ACC112 (cell line): ENCODE measurements around the gene PFAS.
A peak's percentile ranks its signal among the peaks of the same experiment; 100 is the strongest.

Experiments used
- H2AFZ ChIP-seq: fragments of 200-600 bp; sonication (generic); one replicate; pipeline ENCODE4 v1.6.0; 2017; ENCODE audit warnings: antibody characterized with exemption, low read length; ENCODE audit not compliant: unreplicated experiment
- H3K27ac ChIP-seq: fragments of 200-600 bp; sonication (generic); 2 replicates; pipeline ENCODE4 v1.5.1; 2014; ENCODE audit warnings: low read depth, mild to moderate bottlenecking, antibody characterized with exemption, low read length, moderate library complexity
- H3K27me3 ChIP-seq: fragments of 200-600 bp; sonication (generic); 2 replicates; pipeline ENCODE4 v1.6.1; 2014; ENCODE audit warnings: mild to moderate bottlenecking, antibody characterized with exemption, low read length, moderate library complexity, mixed read lengths; ENCODE audit not compliant: insufficient read depth
- H3K36me3 ChIP-seq: fragments of 200-600 bp; sonication (generic); 2 replicates; pipeline ENCODE4 v1.6.1; 2016; ENCODE audit warnings: mild to moderate bottlenecking, antibody characterized with exemption, low read length, moderate library complexity, mixed read lengths; ENCODE audit not compliant: insufficient read depth
- H3K4me1 ChIP-seq: fragments of 200-600 bp; sonication (generic); one replicate; pipeline ENCODE4 v1.6.1; 2016; ENCODE audit warnings: low read length, mixed read lengths; ENCODE audit not compliant: insufficient read depth, unreplicated experiment, control insufficient read depth
- H3K4me3 ChIP-seq: fragments of 200-600 bp; sonication (generic); 2 replicates; pipeline ENCODE4 v1.5.1; 2014; ENCODE audit warnings: mild to moderate bottlenecking, low read depth, low read length
- H3K79me2 ChIP-seq: fragments of 200-600 bp; sonication (generic); one replicate; pipeline ENCODE4 v1.6.0; 2016; ENCODE audit warnings: low read length; ENCODE audit not compliant: control insufficient read depth, unreplicated experiment, insufficient read depth

Gene PFAS

DNA sequence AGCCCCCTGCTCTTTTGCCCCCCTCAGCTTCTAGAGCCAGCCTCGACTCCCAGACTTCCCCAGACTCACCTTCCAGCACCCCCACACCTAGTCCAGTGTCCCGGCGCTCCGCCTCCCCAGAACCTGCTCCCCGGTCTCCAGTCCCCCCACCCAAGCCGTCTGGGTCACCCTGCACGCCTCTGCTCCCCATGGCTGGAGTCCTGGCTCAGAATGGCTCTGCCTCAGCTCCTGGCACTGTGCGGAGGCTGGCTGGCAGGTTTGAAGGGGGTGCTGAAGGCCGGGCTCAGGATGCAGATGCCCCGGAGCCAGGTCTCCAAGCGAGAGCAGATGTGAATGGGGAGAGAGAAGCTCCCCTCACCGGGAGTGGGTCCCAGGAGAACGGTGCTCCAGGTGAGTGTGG lies 63.2 kb downstream of the PFAS start:
- H3K79me2 ChIP-seq = no peaks in the 10 kb centered on the region
- H3K4me1 ChIP-seq = no peaks in the 10 kb centered on the region
- no peak overlapping the region for H3K27ac ChIP-seq
- H3K27me3 ChIP-seq = peaks cover 61% of the 10 kb centered on the region
- H3K36me3 ChIP-seq = no peaks in the 10 kb centered on the region
- H3K4me3 ChIP-seq = no peak overlapping the region
- no peak overlapping the region for H2AFZ ChIP-seq

DNA sequence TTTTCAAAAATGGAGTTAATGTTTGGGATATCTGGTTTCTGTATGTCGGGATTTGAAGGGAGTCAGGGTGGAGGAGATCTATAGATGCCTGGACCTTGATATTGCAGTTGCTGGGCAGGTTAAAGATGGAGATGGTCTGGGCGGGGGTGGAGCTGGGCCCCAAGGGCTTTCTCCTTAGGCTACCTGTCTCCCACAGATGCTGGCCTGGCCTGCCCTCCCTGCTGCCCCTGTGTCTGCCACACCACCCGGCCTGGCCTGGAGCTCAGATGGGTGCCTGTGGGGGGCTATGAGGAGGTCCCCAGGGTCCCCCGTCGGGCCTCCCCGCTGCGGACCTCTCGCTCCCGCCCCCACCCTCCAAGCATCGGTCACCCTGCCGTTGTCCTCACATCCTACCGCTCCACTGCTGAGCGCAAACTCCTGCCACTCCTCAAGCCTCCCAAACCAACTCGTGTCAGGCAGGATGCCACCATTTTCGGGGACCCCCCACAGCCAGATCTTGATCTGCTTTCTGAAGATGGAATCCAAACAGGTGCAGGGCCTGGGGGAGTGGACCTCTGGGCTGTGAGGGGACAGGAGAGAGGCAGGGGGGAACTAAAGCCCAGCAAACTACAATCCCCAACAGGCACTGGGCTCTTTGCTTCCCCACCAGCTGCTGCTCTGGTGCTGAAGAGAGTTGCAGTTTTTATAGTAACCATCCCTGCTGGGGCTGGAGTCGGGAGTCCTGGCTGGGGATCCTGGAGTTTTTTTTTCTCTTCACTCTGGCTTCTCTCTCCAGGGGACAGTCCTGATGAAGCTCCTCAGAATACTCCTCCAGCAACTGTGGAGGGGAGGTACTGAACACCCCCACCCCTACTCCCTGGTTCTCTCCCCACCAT lies 63.9 kb downstream of the PFAS start:
- Histone ChIP-seq H3K4me3 (no peak overlapping the region), H3K27me3 (peaks cover 65% of the 10 kb centered on the region)

DNA sequence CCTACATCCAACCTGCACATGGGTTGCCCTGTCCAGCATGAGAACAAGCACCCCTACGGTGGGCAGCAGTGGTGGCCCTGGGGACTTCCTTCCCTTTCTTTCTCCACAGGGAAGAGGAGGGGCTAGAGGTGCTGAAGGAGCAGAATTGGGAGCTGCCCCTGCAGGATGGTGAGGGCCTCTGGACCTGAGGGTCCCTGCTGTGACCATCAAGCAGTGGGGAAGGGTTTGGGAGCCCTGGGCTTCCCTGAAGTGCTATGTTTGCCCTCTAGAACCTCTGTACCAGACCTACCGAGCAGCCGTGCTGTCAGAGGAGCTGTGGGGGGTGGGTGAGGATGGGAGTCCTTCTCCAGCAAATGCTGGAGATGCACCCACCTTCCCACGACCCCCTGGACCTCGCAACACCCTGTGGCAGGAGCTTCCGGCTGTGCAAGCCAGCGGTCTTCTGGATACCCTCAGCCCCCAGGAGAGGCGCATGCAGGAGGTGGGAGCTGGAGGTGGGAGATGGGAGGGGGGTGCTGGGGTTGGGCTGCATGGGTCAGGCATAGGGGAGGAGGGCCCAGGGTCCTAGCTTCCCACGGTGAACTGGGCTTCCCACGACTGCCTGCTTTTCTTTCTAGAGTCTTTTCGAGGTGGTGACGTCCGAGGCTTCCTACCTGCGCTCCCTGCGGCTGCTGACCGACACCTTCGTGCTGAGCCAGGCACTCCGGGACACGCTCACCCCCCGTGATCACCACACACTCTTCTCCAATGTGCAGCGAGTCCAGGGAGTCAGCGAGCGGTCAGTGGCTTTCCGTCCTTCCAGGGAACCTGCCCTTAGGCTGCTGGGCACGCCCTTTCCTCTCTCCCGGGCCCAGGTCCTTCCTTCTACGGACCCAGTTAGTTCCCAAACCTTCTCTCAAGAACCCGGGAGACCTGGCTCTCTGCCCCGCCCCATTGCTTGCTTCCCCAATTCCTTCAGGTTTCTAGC lies 66.0 kb downstream of the PFAS start:
- H2AFZ ChIP-seq = no peak overlapping the region
- H3K79me2 ChIP-seq = no peaks in the 10 kb centered on the region
- peaks cover 69% of the 10 kb centered on the region for H3K27me3 ChIP-seq
- peak overlapping the region; percentile 50 for H3K4me3 ChIP-seq
- no peaks in the 10 kb centered on the region for H3K36me3 ChIP-seq
- no peak overlapping the region for H3K27ac ChIP-seq
- no peaks in the 10 kb centered on the region for H3K4me1 ChIP-seq

More for the DNA sequence above, 63.9 kb downstream of the PFAS start:
- Histone ChIP-seq H3K27ac (no peak overlapping the region), H3K79me2 (no peaks in the 10 kb centered on the region), H2AFZ (no peak overlapping the region), H3K4me1 (no peaks in the 10 kb centered on the region), H3K36me3 (no peaks in the 10 kb centered on the region)

DNA sequence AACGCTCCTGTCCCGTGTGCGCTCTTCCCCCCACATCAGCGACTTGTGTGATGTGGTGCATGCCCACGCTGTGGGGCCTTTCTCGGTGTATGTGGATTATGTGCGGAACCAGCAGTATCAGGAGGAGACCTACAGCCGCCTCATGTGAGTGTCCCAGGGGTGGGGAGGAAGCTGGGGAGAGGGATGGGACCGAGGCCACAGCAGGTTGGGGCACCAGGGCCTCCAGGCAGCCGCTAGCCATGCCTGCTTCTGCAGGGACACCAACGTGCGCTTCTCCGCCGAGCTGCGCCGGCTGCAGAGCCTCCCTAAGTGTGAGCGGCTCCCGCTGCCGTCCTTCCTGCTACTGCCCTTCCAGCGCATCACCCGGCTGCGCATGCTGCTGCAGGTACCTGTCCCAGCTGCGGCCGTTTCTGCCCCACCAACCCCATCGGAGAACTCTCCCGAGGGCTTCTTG lies 66.7 kb downstream of the PFAS start:
- no peak overlapping the region for H3K27ac ChIP-seq
- peak overlapping the region; percentile 50 for H3K4me3 ChIP-seq
- peaks cover 69% of the 10 kb centered on the region for H3K27me3 ChIP-seq
- H3K4me1 ChIP-seq = no peaks in the 10 kb centered on the region
- no peaks in the 10 kb centered on the region for H3K79me2 ChIP-seq
- H2AFZ ChIP-seq = no peak overlapping the region
- H3K36me3 ChIP-seq = no peaks in the 10 kb centered on the region

DNA sequence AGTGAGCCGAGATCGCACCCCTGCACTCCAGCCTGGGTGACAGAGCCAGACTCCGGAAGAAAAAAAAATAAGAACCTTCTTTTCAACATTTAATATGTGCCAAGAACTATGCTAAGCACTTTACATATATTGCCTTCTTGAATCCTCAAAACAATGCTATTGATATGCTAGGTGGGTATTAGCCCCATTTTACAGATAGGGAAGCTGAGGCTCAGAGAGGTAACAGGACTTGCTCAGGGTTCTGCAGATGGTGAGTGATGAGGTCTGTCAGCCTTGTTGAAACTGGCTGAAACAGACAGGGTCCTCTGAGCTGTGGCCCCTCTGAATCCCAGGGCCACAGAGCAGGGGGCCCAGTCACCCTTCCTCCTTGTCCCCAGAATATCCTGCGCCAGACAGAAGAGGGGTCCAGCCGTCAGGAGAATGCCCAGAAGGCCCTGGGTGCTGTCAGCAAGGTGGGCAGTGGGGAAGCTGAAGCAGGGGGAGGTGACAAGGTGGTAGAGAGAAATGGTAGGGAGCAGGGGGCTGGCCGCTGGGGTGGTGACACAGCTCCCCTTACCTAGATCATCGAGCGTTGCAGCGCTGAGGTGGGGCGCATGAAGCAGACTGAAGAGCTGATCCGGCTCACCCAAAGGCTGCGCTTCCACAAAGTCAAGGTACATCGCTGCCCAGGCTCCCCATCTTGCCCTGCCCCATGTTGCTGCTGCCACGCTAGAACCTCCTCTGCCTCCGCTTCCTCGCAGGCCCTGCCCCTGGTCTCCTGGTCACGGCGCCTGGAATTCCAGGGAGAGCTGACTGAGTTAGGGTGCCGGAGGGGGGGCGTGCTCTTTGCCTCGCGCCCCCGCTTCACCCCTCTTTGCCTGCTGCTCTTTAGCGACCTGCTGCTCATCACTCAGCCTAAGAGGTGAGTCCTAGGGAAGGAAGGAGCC lies 69.2 kb downstream of the PFAS start:
- peaks cover 45% of the 10 kb centered on the region for H3K27me3 ChIP-seq
- H3K36me3 ChIP-seq = no peaks in the 10 kb centered on the region

More for the DNA sequence above, 69.2 kb downstream of the PFAS start:
- Histone ChIP-seq H2AFZ (no peak overlapping the region), H3K4me1 (no peaks in the 10 kb centered on the region), H3K4me3 (no peak overlapping the region), H3K27ac (no peak overlapping the region), H3K79me2 (no peaks in the 10 kb centered on the region)
